Testis (tissue), 3 donors: ENCODE results near the gene KIR2DL4. TPM values are rescaled to one million over a fixed set of nuclear protein-coding genes. Genes with fewer than 3 reads are reported as not detected.
"Not testable (repeated sequence)": the region's sequence is repeated elsewhere in the genome, so short reads cannot be mapped to it uniquely, and the experiment has no call there.

Experiments
- DNase-seq: peaks from one replicate; pipeline ENCODE4 v3.0.0-alpha.2; 2019
- H3K27ac ChIP-seq, 2 donors: fragments of 200-600 bp; sonication (generic); one replicate each; pipeline ENCODE4 v1.5.1; 2019
- H3K27me3 ChIP-seq: fragments of 200-600 bp; sonication (generic); one replicate; pipeline ENCODE4 v1.5.1; 2019
- H3K36me3 ChIP-seq: fragments of 200-600 bp; sonication (generic); one replicate; pipeline ENCODE4 v1.5.1; 2017; ENCODE audit warnings: low read depth; ENCODE audit errors: missing control alignments
- H3K4me1 ChIP-seq: fragments of 200-600 bp; sonication (generic); one replicate; pipeline ENCODE4 v1.5.1; 2019
- H3K4me3 ChIP-seq, 2 donors: fragments of 200-600 bp; sonication (generic); one replicate each; pipeline ENCODE4 v1.5.1; 2017 to 2019
- H3K9me3 ChIP-seq: fragments of 200-600 bp; sonication (generic); one replicate; pipeline ENCODE4 v1.5.1; 2017
- POLR2A ChIP-seq: fragments of 450-650 bp; IDR thresholded peaks from one replicate; pipeline ENCODE4 v1.6.1; 2017; ENCODE audit warnings: antibody characterized with exemption, mild to moderate bottlenecking, moderate library complexity
- WGBS, 2 donors: methylation state at CpG; one replicate each; pipeline ENCODE4 v1.1.5; 2018; 5-methylcytosine and 5-hydroxymethylcytosine counted together
- intact Hi-C: fragments of 100-400 bp; cut with DNase I; formaldehyde crosslinking; loops from one replicate; pipeline ENCODE4 v1.15.1; 2023; ENCODE audit warnings: low total_unique reads
- polyA plus RNA-seq: library from polyadenylated mRNA; stranded (reverse); fragments of 350-450 nt; fragmentation: Illumina TruSeq; extraction: RNeasy Lipid Tissue Mini Kit (QIAGEN cat#74804); gene quantifications from one replicate; pipeline ENCODE4 v1.2.3, GENCODE V29; 2014; ENCODE audit warnings: low read depth, low replicate concordance; ENCODE audit not compliant: insufficient read depth
- total RNA-seq, 2 donors: library from RNA; depleted of rRNA; stranded (reverse); fragments of >200 nt; gene quantifications; one replicate each; pipeline ENCODE4 v1.2.3, GENCODE V29; 2016
- TF ChIP-seq, protein P1 (sequence below), 3 experiments: fragments of 450-650 bp in 2 of 3; fragments of 200-600 bp in 1 of 3; sonication (generic) in 1 of 3; IDR thresholded peaks; one replicate each; pipeline ENCODE4 v1.5.1; 2016 to 2019; ENCODE audit warnings: antibody characterized with exemption in 3 of 3, mild to moderate bottlenecking in 2 of 3, moderate library complexity in 1 of 3

Gene KIR2DL4
- total and polyA plus RNA-seq, 3 donors from 2014 or later: 0.31 TPM; not detected in 2

DNA sequence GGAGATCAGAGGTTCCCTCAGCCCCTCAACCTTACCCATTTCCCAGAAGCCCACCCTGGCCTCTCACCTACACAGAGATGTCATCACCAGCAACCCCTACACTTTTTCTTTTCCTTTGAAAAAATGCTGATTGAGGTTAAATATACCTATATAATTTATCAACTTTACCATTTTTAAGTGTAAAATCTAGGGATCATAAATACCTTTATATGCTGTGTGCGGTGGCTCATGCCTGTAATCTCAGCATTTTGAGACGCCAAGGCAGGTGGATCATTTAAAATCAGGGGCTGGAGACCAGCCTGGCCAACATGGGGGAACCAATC lies 3.1 kb downstream of the KIR2DL4 start:
- no peaks in the 10 kb centered on the region for H3K4me1 ChIP-seq
- no peak for TF ChIP-seq POLR2A
- TF ChIP-seq, protein P1, sequence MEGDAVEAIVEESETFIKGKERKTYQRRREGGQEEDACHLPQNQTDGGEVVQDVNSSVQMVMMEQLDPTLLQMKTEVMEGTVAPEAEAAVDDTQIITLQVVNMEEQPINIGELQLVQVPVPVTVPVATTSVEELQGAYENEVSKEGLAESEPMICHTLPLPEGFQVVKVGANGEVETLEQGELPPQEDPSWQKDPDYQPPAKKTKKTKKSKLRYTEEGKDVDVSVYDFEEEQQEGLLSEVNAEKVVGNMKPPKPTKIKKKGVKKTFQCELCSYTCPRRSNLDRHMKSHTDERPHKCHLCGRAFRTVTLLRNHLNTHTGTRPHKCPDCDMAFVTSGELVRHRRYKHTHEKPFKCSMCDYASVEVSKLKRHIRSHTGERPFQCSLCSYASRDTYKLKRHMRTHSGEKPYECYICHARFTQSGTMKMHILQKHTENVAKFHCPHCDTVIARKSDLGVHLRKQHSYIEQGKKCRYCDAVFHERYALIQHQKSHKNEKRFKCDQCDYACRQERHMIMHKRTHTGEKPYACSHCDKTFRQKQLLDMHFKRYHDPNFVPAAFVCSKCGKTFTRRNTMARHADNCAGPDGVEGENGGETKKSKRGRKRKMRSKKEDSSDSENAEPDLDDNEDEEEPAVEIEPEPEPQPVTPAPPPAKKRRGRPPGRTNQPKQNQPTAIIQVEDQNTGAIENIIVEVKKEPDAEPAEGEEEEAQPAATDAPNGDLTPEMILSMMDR (IDR thresholded peaks at IDR 0.05): no peak
- no peak overlapping the region for H3K4me3 ChIP-seq
- no peak overlapping the region for H3K27ac ChIP-seq
- WGBS, 2 donors: 78 to 86% methylated on average over 2 of the region's 2 CpGs
- H3K36me3 ChIP-seq: no peaks in the 10 kb centered on the region
- intact Hi-C loops: no loop called here
- H3K9me3 ChIP-seq: no peaks in the 10 kb centered on the region
- DNase-seq: no peak
- no peaks in the 10 kb centered on the region for H3K27me3 ChIP-seq

DNA sequence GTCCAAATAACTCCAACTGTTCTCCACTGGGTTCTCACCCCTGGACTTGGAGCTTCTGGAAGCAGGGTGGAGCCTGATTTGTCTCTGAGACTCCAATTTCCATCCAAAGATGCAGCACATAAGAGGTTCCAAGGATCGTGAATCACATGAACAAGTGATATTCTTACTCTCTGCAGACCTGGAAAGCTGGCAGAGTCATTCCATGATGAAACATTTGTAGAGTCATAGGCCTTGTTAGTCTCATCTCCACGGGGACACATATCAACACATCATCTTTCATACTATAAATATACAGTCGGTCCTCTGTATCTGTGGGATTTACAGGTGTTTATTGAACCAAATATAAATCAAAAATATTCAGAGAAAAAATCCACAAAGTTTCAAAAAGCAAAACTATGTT lies 11.2 kb downstream of the KIR2DL4 start:
- H3K27ac ChIP-seq, intact Hi-C loops, H3K4me1 ChIP-seq, H3K9me3 ChIP-seq, H3K4me3 ChIP-seq, H3K27me3 ChIP-seq, H3K36me3 ChIP-seq, DNase-seq: not testable (repeated sequence)
- WGBS, 2 donors: 61 to 77% methylated on average over 3 of the region's 3 CpGs

DNA sequence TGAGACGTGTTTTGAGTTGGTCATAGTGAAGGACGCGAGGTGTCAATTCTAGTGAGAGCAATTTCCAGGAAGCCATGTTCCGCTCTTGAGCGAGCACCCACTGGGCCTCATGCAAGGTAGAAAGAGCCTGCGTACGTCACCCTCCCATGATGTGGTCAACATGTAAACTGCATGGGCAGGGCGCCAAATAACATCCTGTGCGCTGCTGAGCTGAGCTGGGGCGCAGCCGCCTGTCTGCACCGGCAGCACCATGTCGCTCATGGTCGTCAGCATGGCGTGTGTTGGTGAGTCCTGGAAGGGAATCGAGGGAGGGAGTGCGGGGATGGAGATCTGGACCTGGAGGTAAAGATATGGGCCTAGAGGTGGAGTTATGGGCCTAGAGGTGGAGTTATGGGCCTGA lies 12.8 kb downstream of the KIR2DL4 start, which contains the start of gene KIR3DL1:
KIR3DL1 (plus strand) TSS at position 218 of the 400 bp plus-strand sequence.
- H3K4me1 ChIP-seq, H3K36me3 ChIP-seq, H3K27ac ChIP-seq, H3K27me3 ChIP-seq, H3K4me3 ChIP-seq, H3K9me3 ChIP-seq, intact Hi-C loops, DNase-seq: not testable (repeated sequence)
- WGBS, 2 donors: 83 to 91% methylated on average over 15 to 17 of the region's 17 CpGs

DNA sequence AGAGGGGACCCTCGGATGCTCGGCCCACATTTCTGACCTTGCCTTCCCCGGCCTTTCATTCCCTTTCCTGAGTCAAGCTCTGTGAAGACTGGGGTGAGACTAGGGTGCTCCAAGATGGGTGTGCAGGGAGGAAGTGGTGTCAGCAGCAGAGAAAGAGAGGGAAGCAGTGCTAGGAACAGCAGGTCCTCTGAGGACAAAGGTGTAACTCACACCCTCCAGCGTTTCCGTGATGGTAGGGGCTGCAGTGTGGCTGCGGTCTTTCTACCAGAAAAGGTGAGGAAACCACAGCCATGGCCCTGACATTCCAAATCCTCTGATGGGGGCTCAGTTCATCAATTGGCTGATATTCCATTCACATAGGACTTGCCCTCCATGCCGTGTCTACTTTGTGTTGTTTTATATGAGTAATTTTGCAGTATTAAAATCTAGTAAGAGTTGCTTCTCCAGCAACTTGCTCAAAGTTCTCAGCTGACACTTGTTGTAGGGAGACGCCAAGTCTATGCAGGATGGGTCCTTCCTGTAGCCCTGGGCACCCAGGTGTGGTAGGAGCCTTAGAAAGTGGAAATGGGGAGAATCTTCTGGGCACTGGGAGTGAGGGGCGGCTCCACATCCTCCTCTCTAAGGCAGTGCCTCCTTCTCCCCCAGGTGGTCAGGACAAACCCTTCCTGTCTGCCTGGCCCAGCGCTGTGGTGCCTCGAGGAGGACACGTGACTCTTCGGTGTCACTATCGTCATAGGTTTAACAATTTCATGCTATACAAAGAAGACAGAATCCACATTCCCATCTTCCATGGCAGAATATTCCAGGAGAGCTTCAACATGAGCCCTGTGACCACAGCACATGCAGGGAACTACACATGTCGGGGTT lies 14.5 kb downstream of the KIR2DL4 start:
- TF ChIP-seq POLR2A: no peak
- TF ChIP-seq, protein P1 (IDR thresholded peaks at IDR 0.05): no peak
- intact Hi-C loops: no loop called here
- Histone ChIP-seq H3K4me3 (no peak overlapping the region), H3K27me3 (no peaks in the 10 kb centered on the region), H3K27ac (no peak overlapping the region), H3K4me1 (no peaks in the 10 kb centered on the region), H3K9me3 (no peaks in the 10 kb centered on the region), H3K36me3 (no peaks in the 10 kb centered on the region)
- WGBS, 2 donors: 84 to 86% methylated on average over 15 of the region's 15 CpGs
- DNase-seq: no peak

DNA sequence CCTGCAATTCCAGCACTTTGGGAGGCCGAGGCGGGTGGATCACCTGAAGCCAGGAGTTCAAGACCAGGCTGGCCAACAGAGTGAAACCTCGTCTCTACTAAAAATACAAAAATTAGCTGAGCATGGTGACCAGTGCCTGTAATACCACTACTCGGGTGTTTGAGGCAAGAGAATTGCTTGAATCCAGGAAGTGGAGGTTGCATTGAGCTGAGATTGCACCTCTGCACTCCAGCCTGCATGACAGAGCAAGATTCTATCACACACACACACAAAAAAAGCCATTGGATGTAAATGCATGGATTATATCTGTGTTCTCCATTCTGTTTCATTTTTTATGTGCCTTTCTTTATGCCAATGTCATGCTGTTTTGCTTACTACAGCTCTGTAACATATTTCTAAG lies 21.0 kb downstream of the KIR2DL4 start:
- H3K36me3 ChIP-seq, H3K27ac ChIP-seq, DNase-seq, H3K27me3 ChIP-seq, H3K4me3 ChIP-seq, H3K4me1 ChIP-seq, intact Hi-C loops, H3K9me3 ChIP-seq: not testable (repeated sequence)
- 73 to 76% methylated on average over 4 of the region's 4 CpGs for WGBS, 2 donors

DNA sequence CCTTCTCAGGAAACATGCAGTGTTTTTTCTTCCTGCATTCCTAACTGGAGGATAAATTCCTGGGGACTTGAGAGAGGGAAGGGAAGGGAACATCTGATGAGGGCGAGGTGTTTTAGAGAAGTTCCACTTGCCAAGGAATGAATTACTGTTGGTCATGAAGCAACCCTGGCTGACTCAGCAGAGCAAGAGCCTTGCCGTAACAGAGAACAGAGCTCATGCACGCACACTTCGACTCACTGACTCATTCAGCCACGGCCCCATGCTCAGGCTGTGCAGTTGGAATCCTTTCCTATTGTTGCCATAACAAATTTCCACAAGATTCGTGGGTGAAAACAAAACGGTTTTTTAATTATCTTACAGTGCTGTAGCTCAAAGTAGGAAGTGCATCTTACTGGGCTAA lies 21.9 kb downstream of the KIR2DL4 start:
- H3K27me3 ChIP-seq, H3K4me3 ChIP-seq, DNase-seq, H3K9me3 ChIP-seq, H3K36me3 ChIP-seq, H3K27ac ChIP-seq, H3K4me1 ChIP-seq, intact Hi-C loops: not testable (repeated sequence)
- 57 to 68% methylated on average over 7 of the region's 7 CpGs for WGBS, 2 donors

DNA sequence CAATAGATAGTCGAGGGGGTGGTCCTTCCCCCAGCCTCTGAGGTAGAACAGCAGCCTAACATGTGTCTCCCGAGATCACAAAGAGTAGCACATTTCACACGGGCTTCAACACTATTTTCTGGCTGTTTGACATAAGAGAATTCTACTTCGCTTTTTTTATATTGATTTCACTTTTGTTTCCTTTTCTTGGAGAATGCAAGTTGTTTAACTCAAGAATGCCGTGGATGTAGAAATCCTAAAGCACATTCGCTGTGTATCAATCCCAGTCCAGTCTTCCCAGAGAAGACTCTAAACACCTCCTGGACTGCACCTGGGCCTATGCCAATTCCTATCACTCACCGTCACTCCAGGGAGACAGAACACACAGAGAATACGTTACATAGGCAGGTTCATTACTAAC lies 24.7 kb downstream of the KIR2DL4 start:
- intact Hi-C loops: not testable (repeated sequence)
- 81 to 86% methylated on average over 7 to 8 of the region's 8 CpGs for WGBS, 2 donors

DNA sequence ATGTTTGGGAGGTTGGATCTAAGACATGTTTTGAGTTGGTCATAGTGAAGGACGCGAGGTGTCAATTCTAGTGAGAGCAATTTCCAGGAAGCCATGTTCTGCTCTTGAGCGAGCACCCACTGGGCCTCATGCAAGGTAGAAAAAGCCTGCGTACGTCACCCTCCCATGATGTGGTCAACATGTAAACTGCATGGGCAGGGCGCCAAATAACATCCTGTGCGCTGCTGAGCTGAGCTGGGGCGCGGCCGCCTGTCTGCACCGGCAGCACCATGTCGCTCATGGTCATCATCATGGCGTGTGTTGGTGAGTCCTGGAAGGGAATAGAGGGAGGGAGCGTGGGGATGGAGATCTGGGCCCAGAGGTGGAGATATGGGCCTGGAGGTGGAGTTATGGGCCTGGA lies 29.1 kb downstream of the KIR2DL4 start, which contains the start of gene KIR2DS4:
KIR2DS4 (plus strand) TSS at position 181 of the 400 bp plus-strand sequence.
- H3K9me3 ChIP-seq, H3K27ac ChIP-seq, H3K4me3 ChIP-seq, intact Hi-C loops, H3K36me3 ChIP-seq, H3K4me1 ChIP-seq, H3K27me3 ChIP-seq, DNase-seq: not testable (repeated sequence)
- 90 to 91% methylated on average over 9 to 14 of the region's 14 CpGs for WGBS, 2 donors

More for the DNA sequence above, 24.7 kb downstream of the KIR2DL4 start:
- not testable (repeated sequence) for H3K9me3 ChIP-seq, H3K27ac ChIP-seq, H3K4me1 ChIP-seq, H3K36me3 ChIP-seq, H3K4me3 ChIP-seq, DNase-seq, H3K27me3 ChIP-seq

DNA sequence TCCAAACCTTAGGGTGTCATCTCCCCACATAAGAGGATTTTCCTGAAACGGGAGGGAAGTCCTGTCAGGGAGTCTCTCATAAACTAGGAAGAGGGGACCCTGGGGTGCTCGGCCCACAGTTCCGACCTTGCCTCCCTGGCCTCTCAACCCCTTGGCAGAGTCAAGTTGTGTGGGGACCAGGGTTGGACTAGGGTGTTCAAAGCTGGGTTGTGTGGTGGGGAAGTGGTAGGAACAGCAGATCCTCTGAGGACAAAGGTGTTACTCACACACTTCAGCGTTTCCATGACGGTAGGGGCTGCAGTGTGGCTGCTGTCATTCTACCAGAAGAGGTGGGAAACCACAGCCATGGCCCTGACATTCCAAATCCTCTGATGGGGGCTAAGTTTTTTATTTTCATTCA lies 31.7 kb downstream of the KIR2DL4 start:
- H3K4me3 ChIP-seq, H3K27me3 ChIP-seq, H3K36me3 ChIP-seq, H3K9me3 ChIP-seq, H3K4me1 ChIP-seq, DNase-seq, intact Hi-C loops, H3K27ac ChIP-seq: not testable (repeated sequence)
- 77 to 80% methylated on average over 1 to 5 of the region's 5 CpGs for WGBS, 2 donors

DNA sequence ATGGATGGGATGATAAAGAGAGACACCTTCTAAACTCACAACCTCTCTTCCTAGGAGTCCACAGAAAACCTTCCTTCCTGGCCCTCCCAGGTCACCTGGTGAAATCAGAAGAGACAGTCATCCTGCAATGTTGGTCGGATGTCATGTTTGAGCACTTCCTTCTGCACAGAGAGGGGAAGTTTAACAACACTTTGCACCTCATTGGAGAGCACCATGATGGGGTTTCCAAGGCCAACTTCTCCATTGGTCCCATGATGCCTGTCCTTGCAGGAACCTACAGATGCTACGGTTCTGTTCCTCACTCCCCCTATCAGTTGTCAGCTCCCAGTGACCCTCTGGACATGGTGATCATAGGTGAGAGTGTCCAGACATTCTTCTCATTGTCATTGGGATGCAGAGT lies 34.1 kb downstream of the KIR2DL4 start:
- WGBS, 2 donors: 66 to 86% methylated on average over 1 to 2 of the region's 2 CpGs
- H3K4me3 ChIP-seq, H3K9me3 ChIP-seq, intact Hi-C loops, H3K4me1 ChIP-seq, H3K36me3 ChIP-seq, H3K27me3 ChIP-seq, DNase-seq, H3K27ac ChIP-seq: not testable (repeated sequence)
